GM23248 (cell line): ENCODE data around the gene PARD3B.

Experiments
- EZH2 ChIP-seq: fragments of 200-600 bp; sonication (generic); IDR thresholded peaks from 2 replicates; pipeline ENCODE4 v1.6.1; 2018; ENCODE audit warnings: antibody characterized with exemption, mild to moderate bottlenecking; ENCODE audit not compliant: insufficient read depth, poor library complexity, severe bottlenecking
- EZH2phosphoT487 ChIP-seq: fragments of 200-600 bp; sonication (generic); IDR thresholded peaks from 2 replicates; pipeline ENCODE4 v1.6.1; 2018; ENCODE audit warnings: antibody characterized with exemption, moderate library complexity, mild to moderate bottlenecking, low read depth; ENCODE audit not compliant: insufficient read depth

DNA sequence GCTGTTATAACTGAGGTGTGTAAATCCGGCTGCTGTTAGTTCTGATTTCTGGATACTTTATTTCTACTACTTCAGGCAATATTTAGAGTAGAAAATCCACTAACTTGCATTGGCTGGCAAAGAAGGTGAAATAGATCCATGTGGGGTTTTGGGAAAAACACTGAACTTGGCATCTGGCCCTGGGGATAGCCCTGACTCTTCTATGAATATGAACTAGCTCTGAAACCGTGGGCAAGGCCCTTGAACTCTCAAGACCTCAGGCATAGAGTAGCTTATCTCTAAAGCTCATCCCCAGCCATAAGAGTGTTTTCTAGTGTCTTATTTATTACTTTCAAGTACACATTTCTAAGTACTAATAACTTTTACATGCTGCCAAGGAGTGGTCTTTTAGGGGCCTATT lies 25.8 kb downstream of the PARD3B start:
- TF ChIP-seq EZH2 (no peak), EZH2phosphoT487 (no peak)
